ENCODE measurements around the gene ANTXR1. TPM values are rescaled to one million over a fixed set of nuclear protein-coding genes. Genes with fewer than 3 reads are reported as not detected.

ANTXR1 gene
- total RNA-seq, 1 experiment from 2014 or later, result 25.7 TPM

GRCh38 chr2:69296421-69296820 is 283.4 kb downstream of the ANTXR1 start:
- RAD21 ChIA-PET (ENCODE audit: low non-redundant PET in 1 of 2, low total read pairs in 2 of 2, uncharacterized antibody in 2 of 2, unreplicated experiment in 2 of 2), result no interaction called here
- Histone ChIP-seq H3K27me3 (ENCODE audit: insufficient read depth, low read length) (no peaks in the 10 kb centered on the region), H3K4me2 (ENCODE audit: low read length) (no peak overlapping the region), H3K4me3 (replicated peaks in 1 of 2; ENCODE audit: low read depth in 1 of 2, low read length in 2 of 2) (no peak overlapping the region), H3K4me1 (ENCODE audit: control insufficient read depth in 1 of 2, insufficient read depth in 2 of 2, low read length in 2 of 2) (peaks cover 3 to 5% of the 10 kb centered on the region in 2 experiments; a peak in 2 of 4 replicates), H3K79me2 (ENCODE audit: insufficient read depth, low read length) (no peaks in the 10 kb centered on the region), H3K9me2 (ENCODE audit: insufficient read depth) (no peaks in the 10 kb centered on the region), H3K9me3 (ENCODE audit: control insufficient read depth in 1 of 2, insufficient read depth in 1 of 2, low read depth in 1 of 2, low read length in 2 of 2) (no peaks in the 10 kb centered on the region), H3K27ac (ENCODE audit: low read depth, low read length) (no peak overlapping the region), H2AFZ (ENCODE audit: low read depth, low read length, poor library complexity, severe bottlenecking) (no peak overlapping the region), H4K20me1 (ENCODE audit: insufficient read depth) (no peaks in the 10 kb centered on the region), H3K9ac (ENCODE audit: low read length) (no peak overlapping the region), H3K36me3 (ENCODE audit: control insufficient read depth in 1 of 2, insufficient read depth in 2 of 2, low read length in 2 of 2) (no peaks in the 10 kb centered on the region)
- intact Hi-C loops (cut with micrococcal nuclease), result no loop called here
- ATAC-seq (no peak), DNase-seq (ENCODE audit: low read depth, low spot score) (no peak)
- TF ChIP-seq SRF (IDR thresholded peaks at IDR 0.05; ENCODE audit: low read depth) (no peak), EGR1 (IDR thresholded peaks at IDR 0.05; ENCODE audit: low read depth) (no peak), EZH2phosphoT487 (IDR thresholded peaks at IDR 0.05; ENCODE audit: borderline replicate concordance) (no peak), POLR2AphosphoS5 (IDR thresholded peaks at IDR 0.05; ENCODE audit: low read depth, low read length) (no peak), YY1 (IDR thresholded peaks at IDR 0.05; ENCODE audit: extremely low read depth, insufficient replicate concordance, low read depth, low read length) (no peak), RAD21 (IDR thresholded peaks at IDR 0.05; ENCODE audit: low read depth) (no peak), CTCF (IDR thresholded peaks at IDR 0.05 in 2 of 3, conservative IDR thresholded peaks at IDR 0.05 in 1 of 3; ENCODE audit: borderline replicate concordance in 1 of 3, insufficient read depth in 1 of 3, low read depth in 2 of 3, low read length in 2 of 3) (no peak), ZNF274 (IDR thresholded peaks at IDR 0.05; ENCODE audit: low read depth, low read length) (no peak), ATF3 (IDR thresholded peaks at IDR 0.05) (no peak), FOSL1 (IDR thresholded peaks at IDR 0.05; ENCODE audit: low read depth) (no peak), SP1 (IDR thresholded peaks at IDR 0.05; ENCODE audit: low read depth) (no peak), REST (IDR thresholded peaks at IDR 0.05; ENCODE audit: low read depth) (no peak), ZFX (IDR thresholded peaks at IDR 0.05) (no peak), CEBPB (IDR thresholded peaks at IDR 0.05; ENCODE audit: low read depth) (no peak), EZH2 (IDR thresholded peaks at IDR 0.05) (no peak), TCF7L2 (IDR thresholded peaks at IDR 0.05; ENCODE audit: borderline replicate concordance, extremely low read depth, insufficient read depth, insufficient read length) (no peak)
- CTCF ChIA-PET, result no interaction called here
- BruUV-seq (replicated peaks), result no TSS peak
- POLR2A ChIA-PET, result no interaction called here

All from HCT116 (cell line).